LHCN-M2 (cell line): ENCODE results near the gene SPTBN1. TPM values are rescaled to one million over a fixed set of nuclear protein-coding genes. Genes with fewer than 3 reads are reported as not detected.

Experiments
- DNase-seq: peaks from one replicate; pipeline ENCODE4 v3.0.0-alpha.2; 2012; ENCODE audit warnings: low read depth
- total RNA-seq: library from RNA; depleted of rRNA; stranded (reverse); fragments of >200 nt; gene quantifications from 2 replicates; pipeline ENCODE4 v1.2.3, GENCODE V29; 2014

The SPTBN1 gene
- total RNA-seq, 1 experiment from 2014 or later: 169 TPM

DNA sequence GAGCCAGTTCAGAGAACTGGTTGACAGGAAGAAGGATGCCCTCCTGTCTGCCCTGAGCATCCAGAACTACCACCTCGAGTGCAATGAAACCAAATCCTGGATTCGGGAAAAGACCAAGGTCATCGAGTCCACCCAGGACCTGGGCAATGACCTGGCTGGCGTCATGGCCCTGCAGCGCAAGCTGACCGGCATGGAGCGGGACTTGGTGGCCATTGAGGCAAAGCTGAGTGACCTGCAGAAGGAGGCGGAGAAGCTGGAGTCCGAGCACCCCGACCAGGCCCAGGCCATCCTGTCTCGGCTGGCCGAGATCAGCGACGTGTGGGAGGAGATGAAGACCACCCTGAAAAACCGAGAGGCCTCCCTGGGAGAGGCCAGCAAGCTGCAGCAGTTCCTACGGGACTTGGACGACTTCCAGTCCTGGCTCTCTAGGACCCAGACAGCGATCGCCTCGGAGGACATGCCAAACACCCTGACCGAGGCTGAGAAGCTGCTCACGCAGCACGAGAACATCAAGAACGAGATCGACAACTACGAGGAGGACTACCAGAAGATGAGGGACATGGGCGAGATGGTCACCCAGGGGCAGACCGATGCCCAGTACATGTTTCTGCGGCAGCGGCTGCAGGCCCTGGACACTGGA lies 174.9 kb downstream of the SPTBN1 start:
- DNase-seq: no peak

DNA sequence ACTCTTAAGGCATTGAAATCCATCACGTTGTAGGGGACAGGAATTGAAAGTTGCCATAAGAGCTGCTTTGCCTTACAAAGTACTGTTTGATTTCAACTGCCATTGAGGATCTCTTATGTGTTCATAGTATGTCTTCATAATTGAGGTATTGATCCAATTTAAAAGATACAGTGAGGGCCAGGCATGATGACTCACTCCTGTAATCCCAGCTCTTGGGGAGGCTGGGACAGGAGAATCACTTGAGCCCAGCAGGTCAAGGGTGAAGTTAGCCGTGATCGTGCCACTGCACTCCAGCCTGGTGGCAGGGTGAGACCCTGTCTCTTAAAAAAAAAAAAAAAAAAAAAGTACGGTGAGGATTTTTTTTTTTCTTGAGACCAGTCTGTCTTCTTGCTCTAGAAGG lies 175.6 kb downstream of the SPTBN1 start:
- no peak for DNase-seq

DNA sequence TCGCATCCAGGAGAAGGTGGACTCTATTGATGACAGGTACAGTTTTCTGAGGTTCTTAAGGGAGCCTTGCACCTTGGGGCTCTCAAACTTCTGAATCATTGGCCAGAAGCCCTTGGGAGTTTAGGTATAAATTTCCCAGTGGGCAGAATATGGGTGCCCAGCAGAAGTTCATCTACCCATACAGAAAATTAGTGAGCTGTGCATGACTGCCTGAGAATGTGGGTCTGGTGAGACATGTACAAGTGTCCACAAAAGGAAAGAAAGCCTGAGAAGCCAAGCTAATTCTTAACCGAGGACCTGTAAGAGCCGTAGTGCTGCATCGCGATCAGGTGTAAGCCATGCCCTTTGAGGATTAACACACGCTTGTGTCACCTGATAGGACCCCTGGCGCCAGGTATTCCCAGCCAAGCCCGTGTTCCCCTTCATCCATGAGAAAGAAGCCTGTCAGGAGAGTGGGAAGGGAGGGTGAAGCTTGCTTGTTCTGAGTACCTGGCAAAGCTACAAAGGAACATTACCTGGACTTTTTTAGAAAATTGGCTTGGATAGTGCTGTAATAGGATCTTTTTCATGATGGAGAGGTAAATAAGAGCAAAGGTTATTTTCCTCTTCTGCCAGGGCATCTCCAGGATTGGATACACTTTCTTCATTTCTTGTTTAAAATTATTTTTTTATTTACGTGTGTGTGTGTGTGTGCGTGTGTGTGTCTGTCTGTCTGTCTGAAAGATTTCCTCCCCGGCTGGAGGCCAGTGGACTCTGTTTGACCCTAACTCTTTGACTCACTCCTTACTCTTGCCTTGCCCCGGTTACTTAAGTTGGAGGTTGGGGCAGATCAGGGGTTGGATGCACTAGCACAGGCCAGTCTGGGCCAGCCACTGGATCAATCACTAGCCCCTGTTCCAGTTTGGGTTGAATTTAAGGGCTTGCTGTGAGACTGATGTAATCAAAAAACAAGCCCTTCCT lies 176.9 kb downstream of the SPTBN1 start:
- peak; percentile 72 for DNase-seq

DNA sequence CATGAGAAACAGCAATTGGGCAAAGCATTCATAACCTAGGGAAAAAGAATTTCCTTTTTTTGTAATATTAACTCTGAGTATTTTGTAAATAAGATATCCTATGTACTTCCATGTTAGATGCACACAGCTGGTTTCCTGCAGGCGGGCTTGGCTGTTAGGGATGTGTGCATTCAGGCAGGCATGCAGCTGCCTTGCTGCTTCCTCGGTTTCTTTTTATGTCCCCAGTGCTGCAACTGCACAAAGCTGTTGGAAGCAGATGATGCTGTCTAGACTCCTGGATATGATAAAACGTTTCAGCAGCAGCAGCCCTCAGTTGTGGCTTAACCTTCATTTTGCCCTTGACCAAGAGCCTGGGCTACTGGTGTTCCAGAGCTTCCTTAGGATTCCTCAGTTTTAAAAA lies 177.9 kb downstream of the SPTBN1 start:
- DNase-seq: peak; percentile 18

DNA sequence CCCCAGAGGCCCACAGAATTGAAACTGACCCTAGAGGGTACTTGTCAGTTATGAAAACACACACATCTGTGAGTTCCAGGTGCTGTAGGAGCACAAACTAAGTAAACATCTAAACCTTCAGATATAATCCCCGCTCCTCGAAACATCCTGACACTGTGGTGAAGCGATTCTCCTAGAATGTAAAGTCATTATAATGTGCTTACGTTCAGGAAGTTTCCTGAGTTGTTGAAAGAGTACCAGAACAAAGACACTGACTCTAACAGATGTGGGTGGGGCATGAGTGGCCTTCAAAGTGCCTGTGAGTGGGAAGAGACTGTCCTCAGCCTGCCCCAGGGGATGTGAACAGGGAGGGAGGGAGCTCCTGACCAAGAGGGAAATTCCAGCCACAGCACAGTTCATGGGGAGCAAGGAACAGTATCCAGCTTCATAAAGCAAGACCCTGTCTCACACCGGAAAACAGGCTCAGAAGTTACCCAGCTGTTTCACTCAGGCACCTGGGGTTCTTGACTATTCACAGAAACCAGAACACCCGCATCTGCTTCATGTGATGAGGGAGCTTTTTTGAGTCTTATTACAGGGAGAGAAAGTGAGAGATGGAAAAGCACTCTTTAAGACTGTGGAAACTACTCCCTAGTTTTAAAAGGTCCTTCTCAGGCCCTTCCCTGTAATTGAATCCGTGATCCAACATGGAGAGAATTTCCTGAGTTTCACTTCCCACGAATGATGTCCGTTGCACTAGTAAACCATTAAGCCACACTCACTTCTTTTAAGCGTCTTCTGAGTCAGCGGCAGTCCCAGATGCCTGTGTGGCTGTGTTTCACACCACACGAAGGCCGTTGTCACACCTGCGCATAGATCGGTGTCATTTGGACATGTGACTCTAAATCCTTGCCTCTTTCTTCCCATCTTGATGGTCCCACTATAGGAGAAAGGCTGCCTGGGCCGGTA lies 178.7 kb downstream of the SPTBN1 start:
- DNase-seq: peak; percentile 64

DNA sequence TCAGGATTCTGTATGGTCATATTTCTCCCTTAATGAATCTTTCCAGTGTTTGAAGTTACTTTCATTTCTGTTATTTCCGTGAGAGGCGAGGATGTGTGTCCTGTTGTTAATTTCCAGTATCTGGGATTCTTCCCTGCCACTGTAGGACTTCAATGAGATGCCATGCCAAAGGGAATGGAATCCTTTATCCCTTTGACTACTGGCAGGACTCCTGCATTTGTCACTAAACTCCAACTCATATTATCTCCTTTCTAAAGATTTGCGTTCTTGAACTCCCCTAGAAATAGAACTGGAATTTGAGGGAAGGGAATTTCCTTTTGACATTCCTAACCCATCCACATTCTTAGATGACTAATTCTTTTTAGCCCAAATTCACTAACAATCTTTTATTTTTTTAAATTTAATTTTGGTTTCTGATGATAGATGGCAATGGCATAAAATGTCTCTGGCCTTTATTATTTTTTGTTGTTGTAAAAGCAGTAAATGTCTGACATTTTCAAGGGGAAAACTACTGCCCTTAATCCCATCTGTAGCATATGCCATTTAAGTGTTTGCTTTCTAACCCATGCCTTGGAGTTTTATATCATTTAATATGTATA lies 179.5 kb downstream of the SPTBN1 start:
- peak; percentile 24 for DNase-seq

DNA sequence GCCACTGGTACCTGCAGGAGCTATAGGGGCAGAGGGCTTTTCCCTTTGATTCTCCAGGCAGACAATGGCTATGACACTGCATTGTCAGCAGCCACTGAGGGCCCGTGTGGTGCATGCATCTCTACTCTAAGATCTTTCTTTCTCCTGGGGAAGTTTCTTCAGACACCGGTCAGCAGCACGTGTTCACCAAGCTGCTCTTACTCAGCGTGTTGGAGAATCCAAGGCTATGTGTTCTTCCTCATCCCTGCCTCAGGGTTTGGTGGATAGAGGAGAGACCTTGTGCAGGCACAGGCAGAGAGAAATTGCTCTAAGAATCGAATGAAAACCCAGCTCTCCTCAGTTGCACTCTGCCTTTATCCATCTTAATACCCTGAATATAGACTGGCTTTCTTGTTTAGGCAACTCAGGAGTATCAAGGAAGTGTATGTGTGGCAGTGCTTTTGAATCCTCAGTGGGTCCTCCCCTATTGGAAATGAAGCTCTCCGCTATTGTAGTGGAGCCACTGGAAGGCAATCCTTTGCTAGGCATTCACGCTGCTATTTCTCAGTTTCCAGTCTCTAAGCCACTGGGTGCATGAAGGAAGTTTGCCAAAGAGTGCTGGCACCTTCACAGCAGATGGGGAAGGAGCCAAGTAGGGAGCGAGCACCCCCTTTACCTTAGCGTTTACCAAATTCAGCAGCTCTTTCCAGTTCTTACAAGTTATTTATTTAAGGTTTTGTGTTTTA lies 180.4 kb downstream of the SPTBN1 start:
- DNase-seq: no peak

DNA sequence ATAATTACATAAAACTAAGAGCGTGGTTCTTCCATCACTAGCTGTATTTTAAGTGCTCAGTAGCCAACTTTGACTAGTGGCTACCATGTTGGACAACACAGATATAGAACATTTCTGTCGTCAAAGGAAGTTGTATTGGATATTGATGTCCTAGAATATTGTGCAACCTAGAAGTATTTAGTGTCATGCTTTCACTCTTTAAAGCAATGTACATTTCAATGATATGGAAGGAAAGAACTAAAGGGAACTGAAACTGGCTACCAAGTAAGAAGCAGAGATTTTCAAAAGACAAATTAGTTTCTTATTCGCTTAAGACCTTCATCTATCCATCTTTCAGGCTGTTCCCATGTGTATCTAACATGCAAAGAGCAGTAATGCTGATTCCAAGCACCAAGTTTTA lies 182.0 kb downstream of the SPTBN1 start:
- no peak for DNase-seq

DNA sequence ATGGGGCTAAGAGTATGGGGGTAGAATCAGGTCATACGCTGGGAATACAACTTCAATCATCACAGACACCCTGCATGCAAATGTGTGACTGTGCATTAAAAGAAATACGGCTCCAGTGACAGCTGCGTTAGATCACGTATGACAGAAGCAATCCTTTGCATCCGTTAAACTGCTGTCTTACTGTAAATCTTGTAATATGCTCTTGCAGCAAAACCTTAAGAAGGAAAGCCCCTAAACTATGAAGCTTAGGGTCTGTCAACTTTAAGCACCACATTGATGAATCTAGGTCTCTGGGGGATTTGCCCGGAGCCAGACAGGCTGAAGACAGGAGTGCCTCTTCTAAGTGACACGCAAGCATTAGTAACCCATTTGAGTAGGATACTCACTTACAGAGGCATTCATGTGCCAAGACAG lies 182.7 kb downstream of the SPTBN1 start:
- DNase-seq: peak; percentile 40

DNA sequence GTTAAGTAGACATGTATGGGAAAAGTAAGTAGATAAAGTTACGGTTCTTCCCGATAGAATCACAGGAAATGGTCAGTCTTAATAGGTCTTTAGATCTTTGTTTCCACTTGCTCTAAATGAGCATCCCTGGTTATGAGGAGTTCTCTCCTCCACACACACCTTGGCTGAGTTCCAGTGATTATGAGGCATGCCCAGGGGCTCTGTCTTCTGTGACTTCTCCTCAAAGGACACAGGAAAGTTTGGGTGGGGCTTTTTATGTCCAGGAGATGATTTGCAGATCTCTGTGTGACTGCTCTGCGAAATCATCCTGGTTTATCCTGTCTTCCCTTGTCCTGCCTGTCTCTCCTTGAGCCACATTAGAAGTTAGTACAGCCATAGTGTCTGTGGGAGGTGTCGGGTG lies 183.5 kb downstream of the SPTBN1 start:
- peak; percentile 35 for DNase-seq

DNA sequence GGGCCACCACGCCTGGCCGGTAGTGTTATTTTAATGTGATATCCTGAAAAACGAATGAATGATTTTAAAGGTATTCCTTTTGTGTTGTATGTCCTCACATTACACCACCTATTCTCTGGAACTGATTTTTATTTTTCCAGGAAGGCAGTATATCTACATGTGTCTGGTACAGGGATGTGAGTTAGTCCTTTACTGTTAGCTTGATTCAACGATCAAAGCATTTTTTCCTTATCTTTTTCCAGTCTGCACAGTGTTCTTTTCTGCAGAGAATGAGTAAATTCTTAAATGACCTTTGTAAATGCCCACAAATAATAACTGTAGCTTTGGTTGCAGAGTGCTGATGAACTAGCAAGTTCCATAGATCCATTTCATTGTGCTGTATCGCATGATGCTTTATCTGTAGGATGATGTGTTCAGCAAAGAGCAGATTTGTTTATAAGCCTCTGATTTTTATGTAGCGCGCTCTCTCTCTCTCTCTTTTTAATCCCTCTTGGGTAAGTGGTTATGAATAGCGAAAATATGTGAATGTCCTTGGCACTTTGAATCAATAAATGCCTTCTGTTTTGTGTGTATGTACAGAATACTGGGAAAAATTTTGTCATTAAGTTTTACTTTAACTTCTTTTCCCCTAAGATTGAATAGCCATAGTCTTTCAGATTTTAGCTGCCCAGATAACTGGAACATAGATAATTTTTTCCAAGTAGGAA lies 184.9 kb downstream of the SPTBN1 start:
- DNase-seq: no peak

DNA sequence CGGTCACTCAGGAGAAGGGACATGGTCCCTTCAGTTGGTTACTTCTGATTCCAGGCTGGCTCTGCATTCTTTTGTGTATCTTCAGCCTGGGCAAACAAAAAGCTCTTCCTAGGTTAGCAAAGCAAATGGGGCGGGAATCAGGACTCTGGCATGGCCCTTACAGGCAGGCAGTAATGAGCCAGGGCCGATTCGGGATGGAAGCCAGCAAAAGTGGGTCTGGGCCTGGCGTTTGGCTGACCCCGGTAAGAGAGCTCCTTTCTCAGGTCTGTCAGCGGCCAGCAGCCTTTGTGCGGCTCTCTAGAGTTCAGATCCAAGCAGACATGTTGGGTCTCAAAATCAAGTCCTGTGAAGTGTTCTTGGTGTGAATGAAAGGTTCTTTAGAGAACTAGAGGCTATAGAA lies 185.9 kb downstream of the SPTBN1 start:
- DNase-seq: no peak

DNA sequence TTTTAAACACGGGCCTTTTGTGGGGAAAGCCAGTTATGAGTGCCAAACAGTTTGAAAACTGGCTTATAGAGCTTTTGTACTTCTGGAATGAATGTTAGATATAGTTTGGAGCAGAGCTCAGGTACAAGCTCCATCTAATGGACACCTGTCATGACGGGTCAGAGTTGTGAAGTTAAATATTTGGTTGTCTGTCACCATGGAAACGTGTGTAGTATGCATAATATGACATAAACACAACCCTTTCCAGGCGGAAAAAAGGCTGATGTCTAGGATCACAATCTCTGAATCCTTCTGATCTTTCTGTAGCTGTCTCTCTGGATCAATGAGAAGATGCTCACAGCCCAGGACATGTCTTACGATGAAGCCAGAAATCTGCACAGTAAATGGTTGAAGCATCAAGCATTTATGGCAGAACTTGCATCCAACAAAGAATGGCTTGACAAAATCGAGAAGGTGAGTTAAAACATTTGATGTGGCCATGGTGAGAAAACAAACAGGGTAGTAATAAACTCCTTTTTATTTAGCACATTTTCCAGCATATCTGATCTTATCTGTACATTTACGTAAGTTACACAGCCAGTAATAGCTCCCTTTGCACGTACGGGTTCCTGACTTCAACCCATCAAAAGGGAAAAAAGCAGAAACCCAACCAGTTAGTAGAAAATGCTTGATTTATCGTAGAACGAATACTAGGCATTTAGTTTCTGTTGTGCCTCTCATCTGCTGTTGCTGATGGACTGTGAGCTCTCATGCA lies 186.7 kb downstream of the SPTBN1 start:
- DNase-seq: no peak

DNA sequence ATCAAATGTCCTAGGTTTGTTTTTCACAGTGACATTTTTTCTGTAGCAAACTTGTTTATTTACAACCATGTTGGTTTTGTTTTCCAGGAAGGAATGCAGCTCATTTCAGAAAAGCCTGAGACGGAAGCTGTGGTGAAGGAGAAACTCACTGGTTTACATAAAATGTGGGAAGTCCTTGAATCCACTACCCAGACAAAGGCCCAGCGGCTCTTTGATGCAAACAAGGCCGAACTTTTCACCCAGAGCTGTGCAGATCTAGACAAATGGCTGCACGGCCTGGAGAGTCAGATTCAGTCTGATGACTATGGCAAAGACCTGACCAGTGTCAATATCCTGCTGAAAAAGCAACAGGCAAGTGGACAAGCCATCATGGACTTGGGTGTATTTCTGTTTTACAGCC lies 188.1 kb downstream of the SPTBN1 start:
- DNase-seq: no peak

DNA sequence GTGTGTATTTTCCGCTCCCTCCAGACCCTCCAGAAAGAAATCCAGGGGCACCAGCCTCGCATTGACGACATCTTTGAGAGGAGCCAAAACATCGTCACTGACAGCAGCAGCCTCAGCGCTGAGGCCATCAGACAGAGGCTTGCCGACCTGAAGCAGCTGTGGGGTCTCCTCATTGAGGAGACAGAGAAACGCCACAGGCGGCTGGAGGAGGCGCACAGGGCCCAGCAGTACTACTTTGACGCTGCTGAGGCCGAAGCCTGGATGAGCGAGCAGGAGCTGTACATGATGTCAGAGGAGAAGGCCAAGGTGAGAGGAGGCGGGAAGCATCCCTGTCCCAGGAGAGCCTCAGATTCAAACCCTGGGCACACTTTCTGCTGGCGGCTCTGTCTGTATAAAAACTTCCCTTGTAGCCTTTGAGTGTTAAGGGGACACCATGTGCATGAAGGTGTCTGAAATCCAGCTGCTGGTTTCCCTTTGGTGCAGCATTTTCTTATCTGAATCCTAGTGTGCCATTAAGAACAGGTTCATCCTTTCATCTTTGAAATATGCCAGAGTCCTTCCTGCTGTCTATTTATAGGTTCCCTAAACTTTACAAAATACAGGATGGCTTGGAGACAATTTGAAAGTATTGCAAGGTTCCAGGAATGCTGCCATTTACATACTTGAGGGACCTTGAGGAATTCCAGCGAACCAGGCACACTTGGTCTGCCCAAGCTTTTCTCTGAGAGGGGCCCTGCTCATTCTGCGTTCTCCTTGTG lies 190.2 kb downstream of the SPTBN1 start:
- DNase-seq: no peak

DNA sequence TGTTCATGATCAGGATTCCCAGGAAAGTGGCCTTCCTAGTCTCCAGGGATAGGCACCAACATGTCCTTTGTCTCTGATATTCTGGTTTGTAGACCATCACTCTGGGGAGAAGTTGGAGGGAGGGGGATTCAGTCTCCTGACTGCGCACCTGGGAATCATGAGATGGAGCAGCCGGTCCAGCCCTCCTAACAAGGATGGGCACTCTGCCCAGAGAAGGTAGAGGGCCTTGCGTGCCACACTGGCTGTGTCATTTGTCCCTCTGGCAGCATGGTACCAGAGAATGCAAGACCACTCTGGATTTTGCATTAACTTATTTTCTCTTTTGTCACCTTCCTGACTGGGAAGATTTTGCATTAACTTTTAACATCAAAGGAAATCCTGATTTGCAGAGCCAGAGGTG lies 192.1 kb downstream of the SPTBN1 start:
- no peak for DNase-seq

DNA sequence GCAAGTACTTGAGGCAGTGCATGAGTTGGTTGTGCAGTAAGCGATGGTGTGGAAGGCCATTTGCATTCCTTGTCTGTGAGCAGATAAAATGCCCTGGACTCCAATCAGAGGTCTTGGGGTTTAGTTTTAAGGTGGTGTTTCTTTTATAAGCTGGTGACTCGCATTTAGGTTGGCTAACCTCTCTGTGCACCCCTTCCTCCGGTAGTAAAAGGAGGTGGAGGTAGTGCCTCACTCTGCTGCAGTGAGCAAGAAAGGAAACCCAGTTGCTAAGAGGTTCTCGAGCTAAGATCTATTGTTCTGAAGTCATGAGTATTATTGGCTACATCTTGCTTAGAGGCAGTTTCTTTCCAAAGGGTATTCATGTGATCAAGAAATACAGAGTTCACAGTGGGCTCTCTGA lies 193.1 kb downstream of the SPTBN1 start:
- no peak for DNase-seq

DNA sequence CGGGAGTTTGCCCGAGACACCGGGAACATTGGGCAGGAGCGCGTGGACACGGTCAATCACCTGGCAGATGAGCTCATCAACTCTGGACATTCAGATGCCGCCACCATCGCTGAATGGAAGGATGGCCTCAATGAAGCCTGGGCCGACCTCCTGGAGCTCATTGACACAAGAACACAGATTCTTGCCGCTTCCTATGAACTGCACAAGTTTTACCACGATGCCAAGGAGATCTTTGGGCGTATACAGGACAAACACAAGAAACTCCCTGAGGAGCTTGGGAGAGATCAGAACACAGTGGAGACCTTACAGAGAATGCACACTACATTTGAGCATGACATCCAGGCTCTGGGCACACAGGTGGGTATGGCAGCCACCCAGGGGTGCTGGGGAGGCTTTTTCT lies 193.5 kb downstream of the SPTBN1 start:
- no peak for DNase-seq

DNA sequence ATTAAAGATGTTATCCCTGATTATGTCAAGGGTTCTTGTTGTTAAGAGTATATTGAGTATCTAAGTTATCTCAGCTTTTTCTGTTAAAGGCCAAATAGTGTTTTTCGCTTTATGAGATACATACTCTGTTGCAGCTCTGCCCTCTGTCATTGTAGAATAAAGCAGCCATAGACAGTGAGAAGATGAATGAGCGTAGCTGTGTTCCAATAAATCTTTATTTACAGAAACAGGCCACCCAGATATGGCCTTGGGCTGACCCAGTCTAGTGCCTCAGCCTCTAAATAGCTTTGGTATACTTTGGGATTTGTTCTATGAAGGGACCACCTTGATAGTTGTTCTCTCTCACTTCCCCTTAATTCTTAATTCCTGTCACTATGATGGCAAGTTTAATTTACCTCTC lies 194.5 kb downstream of the SPTBN1 start:
- DNase-seq: no peak
